GM10266 (cell line): ENCODE results near the gene ZNF333.

ENCODE experiments used
- DNase-seq: peaks from one replicate; pipeline ENCODE4 v3.0.0; 2012; ENCODE audit errors: extremely low spot score
- CTCF ChIP-seq: IDR thresholded peaks from 2 replicates; pipeline ENCODE4 v1.5.1; 2012; ENCODE audit warnings: mild to moderate bottlenecking, low read depth; ENCODE audit not compliant: control insufficient read depth, insufficient read depth; ENCODE audit errors: missing control alignments

Gene ZNF333

DNA sequence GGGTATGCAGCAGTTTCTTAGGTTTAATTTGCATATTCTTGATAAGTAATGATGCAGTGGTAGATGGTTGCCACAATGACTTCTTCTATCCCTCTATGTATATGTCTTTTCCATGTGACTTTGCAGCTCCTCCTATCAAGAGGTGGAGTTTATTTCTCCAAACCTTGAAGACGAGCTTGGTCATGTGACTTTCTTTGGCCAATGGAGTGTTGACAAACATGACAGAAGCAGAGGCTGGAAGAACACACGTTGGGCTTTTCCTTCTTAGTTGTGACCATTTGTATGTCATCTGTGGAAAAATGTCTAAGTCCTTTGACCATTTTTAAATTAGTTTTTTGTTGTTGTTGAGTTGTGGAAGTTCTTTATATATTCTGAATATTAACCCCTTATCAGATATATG, 32.3 kb downstream of the ZNF333 start:
- TF ChIP-seq CTCF: no peak
- DNase-seq: no peak

DNA sequence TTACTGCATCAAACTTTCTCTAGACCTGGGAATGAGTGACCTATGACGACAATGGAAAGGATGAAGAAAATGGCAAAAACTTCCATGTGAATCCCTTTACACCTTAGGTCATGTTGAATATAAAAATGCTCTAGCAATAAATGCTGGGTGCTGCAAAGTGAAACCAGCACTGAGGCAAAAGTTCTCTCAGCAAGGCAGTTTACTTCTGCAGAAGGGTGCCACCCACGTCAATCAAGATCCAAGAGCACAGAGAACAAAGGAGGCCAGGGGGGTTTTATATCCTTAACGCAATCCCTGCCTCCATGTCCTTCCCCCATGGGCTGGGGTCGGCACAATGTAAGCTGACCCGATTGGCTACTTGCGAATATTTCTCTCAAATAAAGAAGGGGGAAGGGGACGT, 38.7 kb downstream of the ZNF333 start:
- no peak for DNase-seq
- TF ChIP-seq CTCF: no peak

DNA sequence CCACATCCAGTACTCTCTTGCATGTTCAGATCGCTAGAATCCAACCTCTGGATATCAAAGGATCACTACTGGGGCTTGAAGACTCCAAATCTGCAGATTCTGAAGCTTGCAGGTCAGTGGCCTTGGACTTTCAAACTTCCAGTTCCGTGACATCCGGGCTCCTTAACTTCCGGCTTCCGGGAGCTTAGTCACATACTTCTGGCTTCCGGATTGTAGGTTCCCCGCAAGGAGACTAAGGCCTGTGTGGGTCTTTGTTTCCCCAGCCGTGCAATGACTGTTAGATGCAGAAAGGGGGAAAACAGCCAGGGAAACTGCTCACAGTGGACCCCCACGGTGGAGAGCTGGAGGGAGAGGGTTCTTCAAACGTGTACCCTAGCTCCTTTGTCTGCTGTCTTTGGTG, 41.4 kb downstream of the ZNF333 start:
- DNase-seq: no peak

GRCh38 chr19:14732510-14732909, 42.7 kb downstream of the ZNF333 start:
- no peak for TF ChIP-seq CTCF
- DNase-seq: no peak

More for the DNA sequence above, 41.4 kb downstream of the ZNF333 start:
- TF ChIP-seq CTCF: no peak

DNA sequence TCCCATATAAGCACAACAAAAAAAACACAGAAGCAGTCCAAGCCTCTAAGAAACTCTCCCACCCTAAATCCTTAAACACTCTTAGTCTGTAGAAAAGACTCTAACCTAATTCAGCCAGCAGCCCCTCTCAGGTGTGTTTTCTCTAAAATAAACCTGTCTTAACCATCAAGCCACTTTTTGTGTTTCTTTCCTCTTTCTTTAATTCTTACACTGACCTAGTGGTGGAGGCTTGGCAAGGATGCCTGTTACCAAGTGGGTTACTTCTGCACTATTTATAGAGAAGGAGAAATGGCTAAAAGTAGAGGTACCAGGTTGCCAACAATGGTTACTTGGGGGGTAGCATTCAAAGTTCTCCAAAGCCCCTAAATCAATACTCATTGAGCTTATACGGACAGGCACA, 43.7 kb downstream of the ZNF333 start:
- TF ChIP-seq CTCF: no peak
- DNase-seq: no peak

- DNase-seq: no peak
- no peak for TF ChIP-seq CTCF
Observed at GRCh38 chr19:14735915-14736314, 46.1 kb downstream of the ZNF333 start.

DNA sequence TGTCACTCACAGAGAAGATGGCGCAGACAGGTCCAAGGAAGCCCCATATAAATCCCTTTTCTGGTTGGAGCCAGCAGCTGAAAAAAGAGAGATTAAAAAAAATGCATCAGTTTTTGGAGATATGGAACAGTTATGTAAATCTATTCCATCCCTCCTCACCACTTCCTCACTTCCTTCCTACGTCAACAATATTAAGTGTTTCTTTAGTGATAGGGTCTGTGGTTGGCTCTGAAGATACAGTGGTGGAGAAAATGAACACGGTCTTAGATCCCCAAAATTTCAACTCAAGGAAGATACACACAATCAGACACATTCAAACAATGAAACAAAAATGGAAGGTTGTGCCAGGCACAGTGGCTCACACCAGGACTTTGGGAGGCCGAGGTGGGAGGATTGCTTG, 57.0 kb downstream of the ZNF333 start:
- no peak for DNase-seq

More for the DNA sequence above, 57.0 kb downstream of the ZNF333 start:
- no peak for TF ChIP-seq CTCF
